ENCODE data around the gene IZUMO1R.
"Not testable (repeated sequence)": the region's sequence is repeated elsewhere in the genome, so short reads cannot be mapped to it uniquely, and the experiment has no call there.

IZUMO1R gene

GRCh38 chr11:94303966-94304958 lies at the start of gene IZUMO1R:
TSS of gene IZUMO1R (plus strand) at chr11:94304580. CDS start at chr11:94305637, 1,057 bp downstream.
- DNase-seq: no peak

- DNase-seq: no peak
These were observed 32.5 kb upstream of the IZUMO1R start for GRCh38 chr11:94271885-94272372.

- no peak for DNase-seq
These were observed 31.6 kb upstream of the IZUMO1R start for GRCh38 chr11:94272738-94273313.

DNA sequence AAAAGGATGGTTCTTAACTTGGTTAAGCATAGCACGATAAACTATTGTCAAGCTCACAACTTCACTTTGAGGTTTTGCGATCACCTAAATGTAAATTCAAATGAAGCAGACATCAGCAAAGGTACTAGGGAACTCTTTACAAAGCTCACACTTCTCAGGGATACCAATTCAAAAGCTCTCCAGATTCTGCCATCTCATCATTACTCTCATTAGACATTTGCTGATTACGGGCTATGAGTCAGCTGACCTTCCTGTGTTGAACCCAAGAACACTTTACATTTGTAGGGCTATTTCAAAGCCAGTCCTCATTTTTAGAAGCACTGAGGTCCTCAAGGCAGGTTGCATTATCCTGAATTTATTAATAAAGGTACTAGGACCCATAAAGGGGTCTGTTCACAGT lies 28.4 kb upstream of the IZUMO1R start:
- no peak for DNase-seq

DNA sequence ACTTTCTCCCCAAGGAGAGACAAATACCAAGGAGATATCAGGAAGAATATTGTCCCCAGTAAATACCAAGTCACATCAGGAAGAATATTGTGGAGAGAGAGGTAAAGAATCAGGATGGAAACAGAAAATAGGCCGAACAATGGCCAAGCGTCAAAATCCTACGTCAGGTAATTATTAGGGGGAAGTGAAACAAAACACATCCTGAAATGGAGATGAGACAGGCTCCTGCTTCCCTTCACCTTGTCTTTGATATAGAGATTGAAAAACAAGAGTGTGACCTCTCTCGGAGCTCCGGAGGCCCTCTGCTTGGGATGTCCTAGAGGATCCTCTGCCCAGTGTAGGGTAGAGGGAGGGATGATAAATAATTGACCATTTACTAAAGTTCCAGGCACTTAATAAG lies 27.4 kb upstream of the IZUMO1R start:
- DNase-seq: no peak

GRCh38 chr11:94278207-94278606 lies 26.2 kb upstream of the IZUMO1R start:
- DNase-seq: not testable (repeated sequence)

- no peak for DNase-seq
These were observed 24.4 kb upstream of the IZUMO1R start for GRCh38 chr11:94279996-94280395.

DNA sequence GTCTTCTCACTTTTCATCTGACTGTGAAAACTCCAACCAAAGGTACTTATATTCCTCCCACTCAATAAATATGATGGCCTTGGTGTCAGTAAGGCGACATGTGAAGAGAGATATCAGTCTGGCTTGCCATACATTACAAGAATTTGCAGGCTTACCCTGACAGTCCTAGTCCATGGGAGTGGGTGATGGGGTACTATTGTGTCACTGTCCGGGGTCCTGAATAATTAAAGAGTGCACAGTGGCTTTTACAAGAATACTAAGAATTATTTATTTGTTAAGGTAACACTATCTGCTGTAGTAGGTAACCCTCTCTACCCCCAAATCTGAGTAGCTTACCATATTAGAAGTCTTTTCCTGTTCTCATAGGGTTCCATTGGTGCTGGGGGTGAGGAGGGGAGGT lies 23.1 kb upstream of the IZUMO1R start:
- no peak for DNase-seq

DNA sequence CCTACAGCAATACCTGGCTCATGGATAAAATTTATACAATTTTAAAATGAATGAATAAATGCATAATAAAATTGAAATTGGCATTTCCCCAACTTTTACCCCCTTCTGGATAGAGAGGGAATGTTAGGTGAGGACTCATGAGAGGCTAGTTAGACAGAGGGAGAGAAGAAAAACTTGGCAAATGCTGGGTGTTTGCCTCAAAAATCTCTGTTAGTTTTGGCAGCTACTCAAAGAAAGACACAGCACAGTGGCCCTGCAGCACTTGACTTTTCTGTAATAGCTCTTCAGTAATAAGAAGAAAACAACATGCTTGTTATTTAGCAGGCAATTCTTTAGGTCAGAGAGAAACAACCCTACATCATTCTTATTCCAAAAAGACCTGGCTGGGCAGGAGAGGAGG lies 20.7 kb upstream of the IZUMO1R start:
- no peak for DNase-seq

- no peak for DNase-seq
These were observed 8.8 kb upstream of the IZUMO1R start for GRCh38 chr11:94295534-94295933.

DNA sequence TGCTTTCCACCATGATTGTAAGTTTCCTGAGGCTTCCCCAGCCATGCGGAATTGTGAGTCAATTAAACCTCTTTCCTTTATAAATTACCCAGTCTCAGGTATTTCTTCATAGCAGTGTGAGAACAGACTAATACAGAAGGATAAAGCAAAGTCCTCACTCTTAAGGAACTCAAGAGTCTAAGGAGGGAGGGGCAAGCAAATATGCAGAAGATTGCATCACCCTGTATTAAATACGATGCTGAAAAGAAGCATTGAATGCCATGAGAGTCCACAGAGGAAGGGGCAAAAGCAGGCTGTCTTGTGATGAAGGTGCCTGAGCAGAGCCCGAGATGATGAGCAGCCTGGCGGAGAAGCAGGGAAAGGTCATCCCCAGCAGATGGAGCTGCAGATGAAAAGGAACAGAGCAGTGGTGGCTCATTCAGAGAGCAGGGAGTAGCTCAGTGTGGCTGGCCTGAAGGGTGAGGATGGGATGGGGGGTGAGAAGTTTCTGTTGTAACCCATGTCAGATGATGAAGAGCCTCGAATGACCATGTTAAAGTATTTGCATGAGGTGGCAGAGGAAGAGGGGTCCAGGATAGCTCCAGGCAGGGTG lies 6.3 kb upstream of the IZUMO1R start:
- DNase-seq: no peak

- DNase-seq: peak; percentile 24
These were observed 1.6 kb upstream of the IZUMO1R start for GRCh38 chr11:94302776-94303175.

DNA sequence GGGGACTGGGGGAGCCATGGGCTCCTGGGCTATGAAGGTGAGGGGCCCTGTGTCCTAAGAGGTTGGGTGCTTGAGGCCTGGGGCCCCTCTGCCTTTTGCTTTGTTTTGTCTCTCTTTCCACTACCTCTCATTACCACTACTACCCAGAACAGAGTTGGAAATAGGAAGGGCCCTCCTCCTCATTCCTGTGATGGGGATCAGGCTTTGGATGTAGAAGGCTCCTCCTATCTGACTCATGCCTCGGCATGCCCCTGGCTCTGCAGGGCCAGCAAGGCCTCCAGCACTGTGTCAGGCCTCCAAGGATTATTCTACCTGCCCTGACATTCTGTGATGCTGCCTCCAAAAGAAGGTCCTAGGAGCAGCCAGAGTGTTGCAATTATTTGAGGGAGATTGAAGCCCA lies 766 bp downstream of the IZUMO1R start:
- no peak for DNase-seq

- DNase-seq: no peak
These were observed 2.9 kb downstream of the IZUMO1R start for GRCh38 chr11:94307101-94307791.

- DNase-seq: no peak
These were observed 3.6 kb downstream of the IZUMO1R start for GRCh38 chr11:94308024-94308423.

- no peak for DNase-seq
These were observed 5.4 kb downstream of the IZUMO1R start for GRCh38 chr11:94309757-94310156.

DNA sequence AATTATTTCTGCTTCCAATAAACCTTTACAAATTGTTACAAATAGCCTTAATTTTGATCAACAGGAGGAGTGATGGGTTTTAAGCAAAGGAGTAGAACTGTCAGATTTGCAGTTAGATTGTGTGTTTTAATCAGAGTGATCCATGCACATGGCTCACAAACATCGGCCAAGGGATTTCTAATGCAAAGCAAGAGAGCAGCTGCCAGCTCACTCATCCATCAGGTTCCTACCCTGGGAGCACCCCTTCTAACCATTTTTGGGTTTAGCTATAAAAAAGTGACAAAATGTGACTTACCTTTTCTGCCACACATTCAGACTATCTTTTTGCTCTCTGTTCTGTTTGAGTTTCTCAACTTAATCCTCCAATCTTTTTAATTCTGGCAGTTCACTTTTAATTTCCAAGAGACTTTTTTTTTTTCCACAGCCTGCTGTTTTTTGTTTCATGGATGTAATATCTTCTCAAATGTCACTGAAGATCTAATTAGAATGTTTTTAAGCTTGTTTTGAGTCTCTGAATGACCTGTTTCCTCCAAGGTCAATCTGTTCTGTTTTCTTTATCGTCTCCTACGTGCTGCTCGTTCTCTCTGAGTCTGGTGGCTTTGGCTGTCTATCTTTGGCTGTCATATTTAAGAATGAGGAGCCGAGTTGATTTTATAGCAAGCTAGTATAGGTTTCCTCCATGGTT lies 6.0 kb downstream of the IZUMO1R start:
- DNase-seq: no peak

DNA sequence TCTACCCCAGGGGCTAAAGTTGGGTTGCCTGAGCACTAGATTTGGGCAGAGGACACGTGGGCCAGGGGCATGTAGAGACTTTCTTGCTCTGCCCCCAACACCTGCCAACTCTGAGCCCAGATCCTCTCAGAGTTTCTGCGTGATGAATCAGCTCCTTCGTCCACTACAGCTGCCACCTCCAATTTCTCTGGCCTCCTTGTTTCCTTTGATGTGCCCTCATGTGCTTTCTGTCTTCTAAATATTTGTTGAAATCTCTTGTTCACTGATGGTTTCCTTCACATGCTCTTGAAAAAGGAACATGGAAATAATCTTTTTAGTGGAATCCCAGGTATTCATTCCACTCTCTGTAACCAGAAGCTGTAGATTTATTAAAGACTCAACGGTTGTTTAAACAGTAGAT lies 8.0 kb downstream of the IZUMO1R start:
- DNase-seq: no peak

DNA sequence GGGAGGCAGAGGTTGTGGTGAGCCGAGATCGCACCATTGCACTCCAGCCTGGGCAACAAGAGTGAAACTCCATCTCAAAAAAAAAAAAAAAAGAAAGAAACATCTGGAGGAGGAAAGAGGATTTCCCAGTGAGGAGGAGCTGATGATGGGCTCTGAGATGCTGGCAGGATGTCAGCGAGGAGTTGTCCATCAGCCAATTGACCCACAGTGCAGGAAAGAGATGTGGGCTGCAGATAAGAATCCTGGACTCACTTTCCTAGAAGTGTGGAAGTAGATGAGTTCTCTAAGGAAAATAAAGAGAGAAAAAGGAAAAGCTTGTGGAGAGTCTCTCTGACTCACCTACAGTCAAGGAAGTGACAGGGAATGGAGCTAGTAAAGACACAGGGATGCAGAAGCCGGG lies 9.7 kb downstream of the IZUMO1R start:
- DNase-seq: no peak

DNA sequence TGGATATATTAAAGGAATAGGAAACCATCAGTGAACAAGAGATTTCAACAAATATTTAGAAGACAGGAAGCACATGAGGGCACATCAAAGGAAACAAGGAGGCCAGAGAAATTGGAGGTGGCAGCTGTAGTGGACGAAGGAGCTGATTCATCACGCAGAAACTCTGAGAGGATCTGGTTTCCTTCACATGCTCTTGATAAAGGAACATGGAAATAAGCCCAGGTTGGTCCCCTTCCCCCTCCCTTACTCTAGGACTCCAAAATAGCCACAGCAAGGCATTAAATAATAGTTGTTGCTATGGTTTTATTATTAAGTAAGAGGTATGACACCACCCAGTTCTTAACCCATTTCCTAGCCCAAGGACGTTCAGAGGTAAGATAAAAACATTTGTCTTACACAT lies 11.3 kb downstream of the IZUMO1R start:
- DNase-seq: no peak

DNA sequence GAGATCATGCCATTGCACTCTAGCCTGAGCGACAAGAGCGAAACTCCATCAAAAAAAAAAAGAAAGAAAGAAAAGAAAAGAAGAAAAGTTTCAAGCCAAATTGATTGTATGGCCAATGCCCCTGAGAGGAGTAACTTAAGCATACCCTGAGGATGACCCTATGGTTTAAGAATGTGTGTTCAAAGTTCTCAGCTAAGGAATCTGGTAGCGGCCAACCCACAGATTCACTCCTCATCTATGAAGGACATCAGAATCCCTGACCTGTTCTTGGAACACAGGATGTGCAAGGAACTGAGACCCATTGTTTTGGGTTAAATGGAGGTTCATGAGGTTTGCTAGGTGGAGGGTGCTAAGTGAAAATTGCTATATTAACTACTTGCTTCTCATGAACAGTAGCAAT lies 18.1 kb downstream of the IZUMO1R start:
- DNase-seq: no peak

- DNase-seq: no peak
These were observed 21.3 kb downstream of the IZUMO1R start for GRCh38 chr11:94325681-94326080.

GRCh38 chr11:94326947-94327346 lies 22.6 kb downstream of the IZUMO1R start:
- no peak for DNase-seq
